Cerebellar cortex (tissue), 1 donor: Measurements from ENCODE around the gene RBX1.

ENCODE experiments used
- DNase-seq: peaks from one replicate; pipeline ENCODE4 v3.0.0-alpha.2; 2015; ENCODE audit warnings: low spot score

The RBX1 gene

DNA sequence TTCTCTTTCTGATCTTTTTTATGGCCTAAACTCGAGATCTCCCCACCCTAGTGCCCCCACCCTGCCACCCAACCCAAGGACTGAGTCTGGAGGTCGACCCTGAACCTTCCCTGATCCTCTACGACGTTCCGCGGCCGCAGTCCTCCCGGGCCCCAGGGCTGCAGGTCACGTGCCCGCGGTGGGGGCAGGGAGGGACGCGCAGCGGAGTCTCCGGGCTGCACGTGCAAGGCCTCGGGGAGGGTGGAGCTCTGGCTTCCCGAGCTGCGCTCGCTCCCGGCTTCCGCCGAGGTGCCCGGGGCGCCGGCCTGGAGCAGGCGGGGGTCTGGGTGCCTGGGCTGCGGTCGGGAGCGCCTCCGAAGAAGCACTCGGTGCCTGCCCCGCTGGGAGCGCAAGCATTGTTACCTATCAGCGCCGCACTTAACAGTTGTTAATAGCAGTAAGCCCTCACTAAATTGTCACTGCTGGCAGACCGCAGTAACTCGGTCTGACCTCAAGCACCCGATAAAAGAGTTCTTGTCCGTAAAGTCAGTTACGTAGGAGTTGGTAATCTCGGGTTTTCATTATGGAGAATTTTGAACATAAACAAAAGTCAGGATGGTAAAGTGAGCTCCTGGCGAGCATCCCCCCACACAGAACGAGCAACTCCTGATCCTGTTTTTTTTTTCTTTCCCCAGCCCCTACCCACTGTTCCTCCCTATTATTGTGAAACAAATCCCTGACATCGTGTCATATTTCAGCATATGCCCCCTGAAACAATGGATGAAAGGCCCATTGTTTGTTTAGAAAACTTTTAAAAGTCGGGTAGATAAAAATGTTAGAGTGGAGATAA, 71.5 kb downstream of the RBX1 start:
- peak; percentile 81 for DNase-seq
